B cell (primary cell): ENCODE results near the gene BRD3.

ENCODE experiments used
- CTCF ChIP-seq: fragments of 200-600 bp; IDR thresholded peaks from one replicate; pipeline ENCODE4 v1.8.0; 2022; ENCODE audit warnings: antibody characterized with exemption, mild to moderate bottlenecking
- EZH2 ChIP-seq: IDR thresholded peaks from 2 replicates; pipeline ENCODE4 v1.6.1; 2012; ENCODE audit warnings: borderline replicate concordance, low read depth, mild to moderate bottlenecking, moderate library complexity, low read length; ENCODE audit not compliant: insufficient read depth, poor library complexity, severe bottlenecking

GRCh38 chr9:134058716-134059115 lies 9.1 kb downstream of the BRD3 start:
- TF ChIP-seq CTCF = no peak
- no peak for TF ChIP-seq EZH2
